ENCODE results near the gene NTM.

- TF ChIP-seq CTCF (IDR thresholded peaks at IDR 0.05), result no peak
- no peak for TF ChIP-seq POLR2A (IDR thresholded peaks at IDR 0.05)
Observed at GRCh38 chr11:131618201-131618600, 247.8 kb downstream of the NTM start.

All from breast epithelium (tissue), 3 donors.